DOHH2 (cell line): ENCODE results near the gene NCOA4.

Experiments
- H3F3A ChIP-seq: fragments of 200-600 bp; sonication (generic), shearing (Covaris generic); 2 replicates; pipeline ENCODE4 v1.6.0; 2016; ENCODE audit warnings: antibody characterized with exemption, mild to moderate bottlenecking; ENCODE audit not compliant: control insufficient read depth, insufficient read depth
- H3K27ac ChIP-seq: fragments of 200-600 bp; sonication (generic); 2 replicates; pipeline ENCODE4 v1.5.1; 2014; ENCODE audit warnings: low read depth, mild to moderate bottlenecking, low read length, moderate library complexity
- H3K27me3 ChIP-seq: fragments of 200-600 bp; sonication (generic); 2 replicates; pipeline ENCODE4 v1.6.1; 2014; ENCODE audit warnings: mild to moderate bottlenecking, low read length, mixed read lengths; ENCODE audit not compliant: control insufficient read depth
- H3K36me3 ChIP-seq: fragments of 200-600 bp; sonication (generic); 2 replicates; pipeline ENCODE4 v1.6.1; 2014; ENCODE audit warnings: mild to moderate bottlenecking, low read length, moderate library complexity, mixed read lengths; ENCODE audit not compliant: control insufficient read depth
- H3K4me1 ChIP-seq: fragments of 200-600 bp; sonication (generic); 2 replicates; pipeline ENCODE4 v1.6.1; 2014; ENCODE audit warnings: mild to moderate bottlenecking, low read length, mixed read lengths; ENCODE audit not compliant: control insufficient read depth
- H3K4me2 ChIP-seq: fragments of 200-600 bp; sonication (generic); 2 replicates; pipeline ENCODE4 v1.6.0; 2014; ENCODE audit warnings: mild to moderate bottlenecking, low read length, moderate library complexity
- H3K4me3 ChIP-seq: fragments of 200-600 bp; sonication (generic); 2 replicates; pipeline ENCODE4 v1.5.1; 2014; ENCODE audit warnings: mild to moderate bottlenecking, low read length, mixed read lengths
- H3K79me2 ChIP-seq: fragments of 200-600 bp; sonication (generic); 2 replicates; pipeline ENCODE4 v1.6.1; 2014; ENCODE audit warnings: mild to moderate bottlenecking, low read length, mixed read lengths; ENCODE audit not compliant: control insufficient read depth
- H3K9me2 ChIP-seq: fragments of 200-600 bp; sonication (generic); replicated peaks from 2 replicates; pipeline ENCODE4 v1.6.1; 2014; ENCODE audit warnings: mild to moderate bottlenecking, low read length, mixed read lengths; ENCODE audit not compliant: control insufficient read depth
- H3K9me3 ChIP-seq: fragments of 200-600 bp; sonication (generic); 2 replicates; pipeline ENCODE4 v1.6.1; 2014; ENCODE audit warnings: antibody characterized with exemption, low read length, mixed read lengths; ENCODE audit not compliant: control insufficient read depth, insufficient read depth
- H4K20me1 ChIP-seq: fragments of 200-600 bp; sonication (generic); 2 replicates; pipeline ENCODE4 v1.6.0; 2014; ENCODE audit warnings: low read depth, mild to moderate bottlenecking, antibody characterized with exemption, low read length, moderate library complexity; ENCODE audit not compliant: control insufficient read depth, insufficient read depth
- EZH2phosphoT487 ChIP-seq: fragments of 200-600 bp; sonication (generic); IDR thresholded peaks from 2 replicates; pipeline ENCODE4 v1.6.1; 2017; ENCODE audit warnings: borderline replicate concordance, mild to moderate bottlenecking, antibody characterized with exemption, low read length, moderate library complexity, mixed read lengths
- TF ChIP-seq, protein P1 (sequence below): fragments of 200-600 bp; sonication (generic); IDR thresholded peaks from one replicate; pipeline ENCODE4 v1.5.1; 2014; ENCODE audit warnings: antibody characterized with exemption, mild to moderate bottlenecking, low read depth, low read length; ENCODE audit not compliant: poor library complexity, severe bottlenecking

The NCOA4 gene

DNA sequence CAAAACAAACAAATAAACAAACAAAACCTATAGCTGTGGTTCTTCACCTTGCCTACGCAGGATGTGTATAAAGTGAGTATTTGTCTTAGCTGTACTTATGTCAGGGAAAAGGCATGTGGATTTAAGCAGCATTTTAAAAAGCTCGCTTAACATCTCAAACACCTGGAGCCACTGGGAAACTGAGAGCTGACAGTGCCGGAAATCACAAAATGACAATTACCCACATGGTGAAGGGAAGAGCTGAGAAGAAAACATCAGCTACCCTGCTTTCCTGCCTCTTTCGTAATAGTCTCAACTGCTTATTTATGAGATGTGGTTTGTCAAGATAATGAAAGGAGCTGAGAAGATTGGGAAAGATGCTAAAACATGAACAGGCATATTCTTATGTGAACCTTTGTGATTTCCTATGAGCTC lies 46.7 kb upstream of the NCOA4 start:
- Histone ChIP-seq H3K27ac (no peak overlapping the region), H4K20me1 (no peaks in the 10 kb centered on the region), H3K27me3 (peaks cover 4% of the 10 kb centered on the region; the same call in 1 of the 2 replicates), H3K9me3 (no peaks in the 10 kb centered on the region), H3K4me2 (no peak overlapping the region), H3F3A (no peaks in the 10 kb centered on the region), H3K9me2 (no peaks in the 10 kb centered on the region), H3K79me2 (no peaks in the 10 kb centered on the region), H3K4me3 (no peak overlapping the region), H3K36me3 (no peaks in the 10 kb centered on the region), H3K4me1 (no peaks in the 10 kb centered on the region)
- TF ChIP-seq, protein P1, sequence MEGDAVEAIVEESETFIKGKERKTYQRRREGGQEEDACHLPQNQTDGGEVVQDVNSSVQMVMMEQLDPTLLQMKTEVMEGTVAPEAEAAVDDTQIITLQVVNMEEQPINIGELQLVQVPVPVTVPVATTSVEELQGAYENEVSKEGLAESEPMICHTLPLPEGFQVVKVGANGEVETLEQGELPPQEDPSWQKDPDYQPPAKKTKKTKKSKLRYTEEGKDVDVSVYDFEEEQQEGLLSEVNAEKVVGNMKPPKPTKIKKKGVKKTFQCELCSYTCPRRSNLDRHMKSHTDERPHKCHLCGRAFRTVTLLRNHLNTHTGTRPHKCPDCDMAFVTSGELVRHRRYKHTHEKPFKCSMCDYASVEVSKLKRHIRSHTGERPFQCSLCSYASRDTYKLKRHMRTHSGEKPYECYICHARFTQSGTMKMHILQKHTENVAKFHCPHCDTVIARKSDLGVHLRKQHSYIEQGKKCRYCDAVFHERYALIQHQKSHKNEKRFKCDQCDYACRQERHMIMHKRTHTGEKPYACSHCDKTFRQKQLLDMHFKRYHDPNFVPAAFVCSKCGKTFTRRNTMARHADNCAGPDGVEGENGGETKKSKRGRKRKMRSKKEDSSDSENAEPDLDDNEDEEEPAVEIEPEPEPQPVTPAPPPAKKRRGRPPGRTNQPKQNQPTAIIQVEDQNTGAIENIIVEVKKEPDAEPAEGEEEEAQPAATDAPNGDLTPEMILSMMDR = no peak
- no peak for TF ChIP-seq EZH2phosphoT487

DNA sequence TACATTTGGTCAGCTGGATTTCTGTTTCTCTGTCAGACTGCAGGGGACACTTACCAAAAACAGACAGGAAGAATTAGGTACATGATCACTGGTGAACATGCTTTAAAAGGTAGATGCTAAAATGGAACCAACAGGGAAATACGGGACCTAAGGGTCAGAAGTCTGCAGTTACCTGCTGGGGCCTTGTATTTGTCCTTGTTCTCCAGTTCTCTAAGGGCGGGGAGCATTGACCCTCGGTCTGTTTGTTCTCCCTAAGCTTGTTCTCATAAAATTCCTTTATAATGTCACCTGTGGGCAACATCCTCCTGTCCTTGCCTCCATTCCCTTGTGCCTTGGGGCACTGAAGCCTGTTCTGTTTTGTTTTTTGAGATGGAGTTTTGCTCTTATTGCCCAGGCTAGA lies 45.4 kb upstream of the NCOA4 start:
- no peak overlapping the region for H3K27ac ChIP-seq
- H3K36me3 ChIP-seq = no peaks in the 10 kb centered on the region
- no peak overlapping the region for H3K4me2 ChIP-seq
- TF ChIP-seq, protein P1 = no peak
- no peak for TF ChIP-seq EZH2phosphoT487
- no peaks in the 10 kb centered on the region for H3K9me2 ChIP-seq
- H4K20me1 ChIP-seq = no peaks in the 10 kb centered on the region
- H3K4me1 ChIP-seq = no peaks in the 10 kb centered on the region
- peaks cover 4% of the 10 kb centered on the region; the same call in 1 of the 2 replicates for H3K27me3 ChIP-seq
- H3K79me2 ChIP-seq = no peaks in the 10 kb centered on the region
- no peak overlapping the region for H3K4me3 ChIP-seq
- no peaks in the 10 kb centered on the region for H3F3A ChIP-seq
- no peaks in the 10 kb centered on the region for H3K9me3 ChIP-seq

DNA sequence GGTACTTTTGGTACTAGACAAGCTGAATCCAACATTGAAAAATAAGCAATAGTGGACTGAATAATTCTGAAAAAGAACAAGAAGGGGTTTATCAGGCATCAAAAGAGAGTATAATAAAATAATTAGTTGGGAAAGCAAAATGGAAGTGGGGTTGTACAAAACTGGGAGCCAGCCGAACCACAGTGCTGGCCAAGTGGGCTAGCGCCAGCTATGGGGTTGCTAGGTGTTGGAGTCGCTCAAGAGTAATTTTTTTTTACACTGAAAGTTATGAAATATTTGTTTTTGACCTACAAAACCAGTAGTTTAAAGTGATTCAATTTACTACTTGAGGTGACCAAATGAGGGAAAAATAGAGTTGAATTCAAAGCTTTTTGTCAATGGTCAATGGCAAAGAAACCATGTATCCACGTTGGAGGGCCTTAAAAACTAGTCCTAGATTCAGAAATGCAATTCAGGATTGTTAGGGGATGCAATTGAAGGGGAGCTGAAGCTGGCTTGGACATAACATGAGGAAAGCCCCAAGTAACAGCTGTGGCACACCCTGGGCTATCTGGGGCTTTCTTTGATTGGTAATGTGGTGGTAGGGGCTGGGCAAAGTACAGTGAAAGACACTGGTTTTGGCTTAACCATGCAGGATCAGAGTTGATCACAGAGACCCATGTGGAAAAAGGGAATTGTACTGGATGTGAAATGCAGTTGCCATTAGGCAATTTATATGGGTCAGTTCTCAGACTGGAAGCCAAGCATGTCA lies 43.9 kb upstream of the NCOA4 start:
- no peaks in the 10 kb centered on the region for H3K9me2 ChIP-seq
- no peak overlapping the region for H3K4me3 ChIP-seq
- H3K9me3 ChIP-seq = no peaks in the 10 kb centered on the region
- H3K4me1 ChIP-seq = no peaks in the 10 kb centered on the region
- H4K20me1 ChIP-seq = no peaks in the 10 kb centered on the region
- no peaks in the 10 kb centered on the region for H3K27me3 ChIP-seq
- no peaks in the 10 kb centered on the region for H3K36me3 ChIP-seq
- H3F3A ChIP-seq = no peaks in the 10 kb centered on the region
- no peak overlapping the region for H3K4me2 ChIP-seq
- no peaks in the 10 kb centered on the region for H3K79me2 ChIP-seq
- H3K27ac ChIP-seq = no peak overlapping the region
- no peak for TF ChIP-seq EZH2phosphoT487
- TF ChIP-seq, protein P1 = no peak
